Loucy (cell line): ENCODE data around the gene SAMD4B.
A peak's percentile ranks its signal among the peaks of the same experiment; 100 is the strongest.

Experiments
- EZH2phosphoT487 ChIP-seq: fragments of 200-600 bp; IDR thresholded peaks from 2 replicates; pipeline ENCODE4 v1.6.1; 2018; ENCODE audit warnings: antibody characterized with exemption, mild to moderate bottlenecking, moderate library complexity, borderline replicate concordance
- TF ChIP-seq, protein P1 (sequence below): fragments of 200-600 bp; sonication (generic); conservative IDR thresholded peaks from 2 replicates; pipeline ENCODE4 v1.5.1; 2014; ENCODE audit warnings: mild to moderate bottlenecking, antibody characterized with exemption, low read length

DNA sequence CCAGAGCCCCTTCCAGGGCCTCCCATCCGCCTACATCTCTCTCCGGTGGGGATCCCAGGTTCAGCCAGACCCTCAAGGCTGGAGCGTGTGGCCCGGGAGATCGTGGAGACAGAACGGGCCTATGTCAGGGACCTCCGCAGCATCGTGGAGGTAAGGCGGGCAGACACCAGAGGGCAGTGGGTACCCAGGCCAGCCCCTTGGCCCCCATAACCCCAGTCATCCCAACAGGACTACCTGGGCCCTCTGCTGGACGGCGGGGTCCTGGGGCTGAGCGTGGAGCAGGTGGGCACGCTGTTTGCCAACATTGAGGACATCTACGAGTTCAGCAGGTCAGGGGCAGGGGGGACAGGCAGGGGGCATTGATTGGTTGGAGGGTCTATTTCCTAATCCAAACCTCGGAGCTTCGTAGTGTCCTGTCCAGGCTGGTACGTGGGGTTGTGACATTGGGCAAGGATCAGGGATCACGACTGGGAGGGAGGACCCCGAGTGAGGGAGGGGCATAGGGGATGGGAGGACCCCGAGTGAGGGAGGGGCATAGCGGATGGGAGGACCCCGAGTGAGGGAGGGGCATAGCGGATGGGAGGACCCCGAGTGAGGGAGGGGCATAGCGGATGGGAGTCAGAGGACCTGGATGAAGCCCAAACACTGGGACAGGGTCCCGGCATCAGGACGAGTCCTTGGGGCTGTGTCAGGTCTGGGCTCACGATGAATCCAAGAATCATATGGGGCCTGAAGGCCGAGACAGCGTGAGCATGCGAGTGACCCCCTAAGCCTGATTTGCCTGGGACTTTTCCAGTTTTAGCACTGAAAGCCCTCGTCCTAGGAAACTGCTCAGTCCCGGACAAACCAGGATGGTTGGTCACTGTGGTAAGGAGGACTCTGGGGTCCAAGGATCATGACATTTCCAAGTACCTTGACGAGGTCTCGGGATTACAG lies 73.2 kb downstream of the SAMD4B start:
- TF ChIP-seq, protein P1, sequence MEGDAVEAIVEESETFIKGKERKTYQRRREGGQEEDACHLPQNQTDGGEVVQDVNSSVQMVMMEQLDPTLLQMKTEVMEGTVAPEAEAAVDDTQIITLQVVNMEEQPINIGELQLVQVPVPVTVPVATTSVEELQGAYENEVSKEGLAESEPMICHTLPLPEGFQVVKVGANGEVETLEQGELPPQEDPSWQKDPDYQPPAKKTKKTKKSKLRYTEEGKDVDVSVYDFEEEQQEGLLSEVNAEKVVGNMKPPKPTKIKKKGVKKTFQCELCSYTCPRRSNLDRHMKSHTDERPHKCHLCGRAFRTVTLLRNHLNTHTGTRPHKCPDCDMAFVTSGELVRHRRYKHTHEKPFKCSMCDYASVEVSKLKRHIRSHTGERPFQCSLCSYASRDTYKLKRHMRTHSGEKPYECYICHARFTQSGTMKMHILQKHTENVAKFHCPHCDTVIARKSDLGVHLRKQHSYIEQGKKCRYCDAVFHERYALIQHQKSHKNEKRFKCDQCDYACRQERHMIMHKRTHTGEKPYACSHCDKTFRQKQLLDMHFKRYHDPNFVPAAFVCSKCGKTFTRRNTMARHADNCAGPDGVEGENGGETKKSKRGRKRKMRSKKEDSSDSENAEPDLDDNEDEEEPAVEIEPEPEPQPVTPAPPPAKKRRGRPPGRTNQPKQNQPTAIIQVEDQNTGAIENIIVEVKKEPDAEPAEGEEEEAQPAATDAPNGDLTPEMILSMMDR: 0 out of 2 replicates have a peak, but pooled peaks have one; percentile 25
- TF ChIP-seq EZH2phosphoT487: no peak
